NCI-H1048 (cell line): ENCODE results near the gene SEMA6D.

Experiments
- DNase-seq: peaks from one replicate; lab custom pipeline; 2025; lab: John Stamatoyannopoulos, UW

The SEMA6D gene

GRCh38 chr15:47717036-47717612 lies at the start of gene SEMA6D:
TSS of gene SEMA6D (plus strand) at chr15:47717505. CDS start at chr15:47759799, 42,294 bp downstream.
- DNase-seq = peak; percentile 11

DNA sequence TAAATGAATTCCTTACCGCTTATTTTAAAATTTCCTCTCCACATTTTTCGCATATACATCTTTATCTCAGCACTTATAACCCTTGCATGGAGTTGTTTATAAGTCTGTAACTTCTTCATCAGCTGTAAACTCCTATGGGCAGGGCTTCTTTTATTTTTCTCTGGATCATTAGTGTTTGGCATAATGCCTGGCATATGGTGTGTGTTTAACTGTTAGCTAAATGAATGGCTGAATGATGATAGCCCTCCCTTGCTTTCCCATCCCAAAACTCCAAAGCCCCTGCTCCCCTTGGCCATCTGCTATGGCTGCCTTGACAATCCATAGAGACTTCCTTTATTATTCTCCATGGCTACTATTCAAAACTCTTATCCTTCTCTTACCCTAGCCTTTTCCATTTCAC lies 48.1 kb upstream of the SEMA6D start:
- no peak for DNase-seq

- no peak for DNase-seq
Measured at GRCh38 chr15:47670365-47670764, 46.9 kb upstream of the SEMA6D start.

- DNase-seq = no peak
Measured at GRCh38 chr15:47673232-47673761, 44.0 kb upstream of the SEMA6D start.

DNA sequence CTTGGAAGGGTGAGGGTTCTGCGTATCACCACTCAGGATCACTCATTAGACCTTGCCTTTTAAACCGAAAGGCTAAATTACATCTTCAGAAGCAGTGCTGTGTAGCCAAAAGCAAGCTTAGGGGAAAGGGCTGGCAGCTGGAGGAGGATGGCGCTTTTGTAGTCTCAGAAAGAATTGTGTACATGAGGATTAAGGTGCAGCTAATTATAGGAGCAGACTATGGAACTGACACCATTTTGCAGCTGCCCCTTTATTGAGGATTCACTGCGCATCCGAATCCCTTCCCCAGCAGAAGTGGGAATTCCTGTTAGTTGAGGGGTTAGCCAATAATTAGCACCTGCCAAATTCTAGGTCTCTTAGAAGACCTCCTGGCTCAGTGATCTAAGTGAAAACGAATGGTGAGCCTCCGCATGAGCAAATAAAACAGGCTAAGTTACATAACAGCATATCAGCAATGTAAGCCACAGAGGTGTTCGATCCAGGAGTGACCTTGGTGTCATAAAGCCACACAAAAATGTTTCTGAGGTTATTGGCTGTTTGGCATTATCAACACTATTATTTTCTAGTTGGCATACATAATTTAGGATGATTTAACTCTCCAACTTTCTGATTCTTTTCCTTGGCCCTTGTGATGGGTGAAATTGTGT lies 42.6 kb upstream of the SEMA6D start:
- no peak for DNase-seq

DNA sequence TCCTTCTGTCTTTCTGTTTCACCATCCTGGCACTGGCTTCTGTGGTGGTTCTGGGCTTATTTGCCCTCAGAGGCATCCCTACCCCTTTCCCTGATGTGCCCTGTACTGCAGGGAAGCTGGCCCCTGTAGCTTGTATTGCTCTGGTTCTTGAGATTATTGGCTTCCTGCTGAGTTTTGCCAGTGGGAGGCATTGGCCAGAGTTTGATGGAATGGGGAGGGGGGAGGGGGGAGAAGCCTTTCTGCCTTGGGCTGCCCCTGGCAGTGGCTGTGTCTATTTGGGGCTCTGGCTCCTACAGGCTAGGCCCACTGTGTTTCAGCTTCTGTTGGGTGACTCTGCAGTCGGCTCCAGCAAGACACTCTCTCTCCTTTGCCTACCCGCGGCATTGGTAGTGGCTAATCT lies 41.6 kb upstream of the SEMA6D start:
- no peak for DNase-seq

- no peak for DNase-seq
Measured at GRCh38 chr15:47678040-47678439, 39.3 kb upstream of the SEMA6D start.

DNA sequence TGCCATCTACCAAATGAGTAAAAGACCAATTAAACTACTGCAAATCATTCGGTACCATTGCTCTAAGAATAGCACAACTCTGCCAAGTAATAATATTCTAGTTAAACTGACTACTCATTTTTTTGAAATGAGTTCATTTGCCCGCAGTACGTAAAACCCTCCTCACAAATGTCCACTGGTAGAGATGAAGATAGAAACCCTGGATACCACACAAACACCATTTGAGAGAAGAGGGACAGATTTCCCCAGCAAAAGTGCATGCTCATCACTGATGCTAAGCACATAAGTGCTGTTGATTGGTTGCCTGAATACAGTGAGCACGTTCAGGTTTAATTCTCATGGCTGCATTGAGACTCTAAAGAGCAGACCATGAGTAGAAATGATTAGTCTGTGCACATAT lies 34.6 kb upstream of the SEMA6D start:
- DNase-seq = no peak

DNA sequence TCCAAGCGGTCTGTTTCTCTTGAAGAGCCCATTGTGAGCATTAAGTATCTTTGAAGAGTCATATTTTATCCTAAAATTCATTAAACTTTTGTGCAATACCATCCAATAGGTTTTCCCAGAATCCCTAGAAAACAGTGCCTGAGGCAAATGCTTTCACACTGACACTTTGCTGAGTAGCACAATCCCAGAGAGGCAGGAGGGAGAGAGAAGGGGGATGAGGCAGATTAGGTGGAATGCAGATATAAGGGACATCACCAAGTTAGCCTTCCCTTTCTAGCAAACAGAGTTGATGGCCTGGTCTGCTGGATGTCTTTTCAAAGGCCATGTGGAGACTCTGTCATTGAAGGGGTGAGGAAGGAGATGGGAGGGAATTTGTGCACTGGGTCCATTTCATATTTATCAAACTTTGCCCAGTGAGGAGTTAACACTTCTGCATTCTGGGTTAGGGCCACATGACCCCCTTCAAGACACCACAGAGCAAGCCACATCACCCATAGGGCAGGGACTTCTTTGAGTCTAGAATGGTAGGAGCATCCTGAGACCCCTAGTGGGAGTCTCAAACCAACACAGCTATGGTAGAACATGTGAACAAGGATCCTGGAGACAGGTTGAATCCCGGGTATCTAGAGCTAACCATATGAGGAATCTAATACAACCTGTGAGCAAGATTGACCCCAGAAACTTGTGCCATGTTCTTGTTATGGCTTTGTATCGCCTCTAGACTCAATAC lies 32.0 kb upstream of the SEMA6D start:
- no peak for DNase-seq

DNA sequence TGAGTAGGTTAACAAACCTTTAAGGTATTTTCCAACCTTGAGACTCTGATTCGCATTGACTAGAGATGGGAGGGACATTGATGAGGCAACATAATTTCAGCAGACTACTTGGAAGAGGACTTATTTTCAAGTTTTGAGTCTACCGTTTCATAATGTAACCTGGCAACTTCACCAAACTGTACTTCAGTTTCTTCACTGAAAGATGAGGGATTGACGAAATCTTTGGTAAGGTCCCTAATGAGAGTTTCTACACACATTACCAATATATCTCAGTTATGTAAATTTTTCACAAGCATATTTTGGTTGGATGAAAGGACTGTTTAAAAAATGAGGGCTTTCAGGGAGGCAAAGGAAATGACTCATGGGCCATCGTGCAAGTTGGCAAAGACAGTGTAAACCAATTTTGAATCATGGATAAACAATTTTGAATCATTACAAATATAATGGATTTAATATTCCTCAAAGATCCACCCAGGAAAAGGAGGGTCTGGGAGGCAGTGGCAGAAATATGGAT lies 28.7 kb upstream of the SEMA6D start:
- no peak for DNase-seq

- DNase-seq = no peak
Measured at GRCh38 chr15:47689660-47690059, 27.6 kb upstream of the SEMA6D start.

DNA sequence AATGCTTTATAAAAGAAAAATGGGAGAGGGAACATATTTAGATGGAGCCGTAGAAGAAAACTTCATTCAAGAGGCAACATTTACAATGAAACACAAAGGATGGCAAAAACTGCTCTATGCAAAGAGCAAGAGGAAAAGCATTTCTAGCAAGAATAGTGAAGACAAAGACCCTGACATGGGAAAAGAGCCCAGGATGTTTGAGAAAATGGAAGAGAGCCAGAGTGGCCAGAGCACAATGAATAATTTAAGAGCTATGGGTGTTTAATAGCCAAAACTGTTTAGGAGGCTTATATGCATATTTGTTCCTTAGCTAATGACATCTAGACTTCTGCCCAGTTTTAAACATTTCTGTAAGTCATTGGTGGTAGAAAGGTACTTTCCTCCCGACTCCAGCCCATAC lies 25.4 kb upstream of the SEMA6D start:
- DNase-seq = no peak

GRCh38 chr15:47696351-47696750 lies 21.0 kb upstream of the SEMA6D start:
- no peak for DNase-seq

- no peak for DNase-seq
Measured at GRCh38 chr15:47705281-47705997, 11.9 kb upstream of the SEMA6D start.

DNA sequence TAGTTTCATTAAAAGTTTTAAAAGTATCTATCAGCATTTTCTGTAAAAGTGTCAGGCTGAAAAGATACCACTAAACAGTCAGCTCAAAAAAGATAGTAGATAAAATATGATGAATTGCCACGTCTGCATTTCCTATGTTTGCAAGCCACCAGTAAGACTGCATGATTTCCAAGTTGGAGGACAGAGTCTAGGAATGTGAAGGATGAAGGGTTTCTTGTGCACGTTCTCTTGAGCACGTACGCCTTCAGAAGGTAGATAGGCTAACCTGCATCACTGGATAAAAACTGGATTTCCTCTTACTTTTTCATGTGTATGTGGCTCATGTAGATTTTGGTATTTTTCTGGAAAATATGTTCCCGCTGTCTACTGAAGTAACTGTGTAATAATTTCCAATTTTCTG lies 9.9 kb upstream of the SEMA6D start:
- DNase-seq = no peak

DNA sequence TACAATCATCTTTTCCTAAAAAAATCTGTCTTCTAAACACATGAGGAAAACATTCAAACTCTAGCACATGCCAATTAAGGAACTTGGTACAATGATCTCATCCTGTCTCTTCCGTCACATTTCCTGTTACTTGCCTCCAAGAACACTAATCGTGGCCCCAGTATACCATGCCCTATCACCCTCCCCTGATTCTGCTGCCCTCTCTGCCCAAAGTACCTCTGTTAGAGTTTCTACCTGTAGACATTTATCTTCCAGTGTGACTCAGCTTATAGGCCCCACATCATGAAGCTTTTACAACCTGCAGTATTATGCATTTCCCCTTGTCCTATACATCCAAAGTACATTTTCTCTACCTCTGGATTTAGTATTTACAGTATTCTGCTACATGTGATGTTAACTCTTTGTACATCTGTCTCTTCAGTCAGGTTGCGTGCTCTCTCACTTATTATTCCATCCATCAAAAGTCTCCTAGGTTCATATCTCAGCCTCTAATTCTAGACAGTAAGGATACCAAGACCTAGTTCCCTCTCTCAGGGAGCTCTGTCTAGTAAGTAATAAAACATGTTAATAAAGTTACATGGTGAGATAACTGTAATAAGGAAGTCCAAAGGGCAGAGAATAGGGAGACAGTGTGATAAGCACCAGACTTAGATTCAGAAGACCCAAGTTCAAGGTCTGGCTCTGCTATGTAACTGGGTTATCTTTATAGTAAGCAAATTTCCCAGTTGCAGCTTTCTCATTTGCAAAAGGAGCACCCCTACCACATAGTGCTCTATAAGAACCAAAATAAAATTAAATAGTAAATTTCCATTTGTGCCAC lies 8.9 kb upstream of the SEMA6D start:
- DNase-seq = no peak

DNA sequence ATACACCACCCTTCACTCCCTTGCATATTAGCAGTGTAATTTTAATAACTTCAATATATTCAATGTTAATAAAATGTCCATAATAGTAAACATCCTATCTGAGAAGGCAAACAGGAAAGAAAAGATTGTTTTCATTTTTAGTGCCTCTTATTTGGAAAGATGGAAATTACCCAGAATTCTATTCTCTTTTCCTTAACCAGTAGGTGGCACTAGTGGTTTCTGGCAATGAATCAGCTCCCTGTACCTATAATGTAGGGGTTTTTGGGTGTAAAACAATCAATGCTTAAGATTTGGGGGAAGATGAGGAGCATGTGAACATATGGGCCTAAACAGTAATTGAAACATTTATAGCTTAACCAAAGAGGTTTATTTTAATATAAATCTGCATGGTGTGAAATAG lies 5.7 kb upstream of the SEMA6D start:
- DNase-seq = peak; percentile 6

- DNase-seq = no peak
Measured at GRCh38 chr15:47715402-47715801, 1.9 kb upstream of the SEMA6D start.

DNA sequence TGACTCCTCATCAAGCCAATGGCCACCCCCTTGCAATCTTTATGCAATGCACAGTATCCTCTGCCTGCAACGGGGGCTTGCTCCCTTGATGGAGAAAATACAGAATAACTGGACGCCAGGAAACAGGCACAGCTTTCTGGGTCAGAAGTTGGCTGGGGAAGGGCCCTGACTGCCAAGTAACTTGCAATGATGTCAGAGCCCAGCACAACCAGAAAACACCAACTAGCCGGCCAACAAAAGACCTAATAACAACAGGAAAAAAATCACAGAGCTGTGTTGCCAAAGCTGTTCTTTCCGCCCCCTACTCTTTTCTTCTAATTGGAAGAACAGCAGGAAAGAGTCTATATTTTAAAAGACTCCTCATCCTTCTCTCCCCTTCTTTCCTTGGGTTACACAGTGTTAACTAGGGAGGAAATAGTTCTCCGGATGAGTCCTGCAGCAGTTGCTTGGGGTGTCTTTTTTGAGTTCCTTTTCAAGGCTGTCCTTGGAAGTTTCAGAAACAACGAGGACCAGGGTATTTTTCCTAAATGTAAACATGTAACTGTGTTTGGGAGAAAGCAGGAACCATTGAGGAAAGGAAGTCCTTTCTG lies 1.4 kb upstream of the SEMA6D start:
- no peak for DNase-seq

DNA sequence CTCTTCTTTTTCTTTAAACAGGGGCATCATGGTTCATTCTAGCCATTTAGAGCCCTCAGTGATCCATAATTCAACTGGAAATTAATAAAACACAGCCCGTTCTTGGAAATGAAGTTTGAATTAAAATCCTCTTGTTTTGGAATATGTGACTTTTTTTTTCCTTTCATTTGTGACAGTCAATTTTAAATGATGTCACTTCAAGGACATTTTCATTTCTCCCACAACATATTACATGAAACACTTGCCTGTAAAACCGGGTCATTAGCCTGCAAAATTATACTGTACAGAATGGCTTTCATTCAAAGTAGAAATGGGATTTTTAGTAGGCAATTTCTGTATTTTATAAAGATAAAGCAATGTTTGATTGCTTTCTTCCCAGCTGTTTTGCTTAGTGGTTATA lies 789 bp upstream of the SEMA6D start:
- DNase-seq = no peak
